HepG2 (cell line): ENCODE data around the gene ANKRD6.

ENCODE experiments used
- CTCF ChIP-seq: sonication (generic); formaldehyde crosslinking; IDR thresholded peaks from 2 replicates; pipeline ENCODE4 v1.5.0; 2020; ENCODE audit warnings: mild to moderate bottlenecking, missing genetic modification reagents, moderate library complexity
- EHMT2 ChIP-seq: fragments of 200-600 bp; sonication (generic); IDR thresholded peaks from 2 replicates; pipeline ENCODE4 v1.7.0; 2017; ENCODE audit warnings: antibody characterized with exemption, low read depth, low read length, borderline replicate concordance
- EZH2 ChIP-seq: conservative IDR thresholded peaks from 2 replicates; pipeline ENCODE4 v1.6.1; 2012; ENCODE audit warnings: mild to moderate bottlenecking, low read depth, low read length, moderate library complexity
- FOXP4 ChIP-seq: sonication (generic); formaldehyde crosslinking; IDR thresholded peaks from 2 replicates; pipeline ENCODE4 v1.4.0; 2020; ENCODE audit warnings: missing genetic modification reagents
- JUNB ChIP-seq: sonication (generic); formaldehyde crosslinking; IDR thresholded peaks from 2 replicates; pipeline ENCODE4 v1.8.0; 2022; ENCODE audit warnings: missing genetic modification reagents, mild to moderate bottlenecking, borderline replicate concordance
- USF2 ChIP-seq, 2 experiments: sonication (generic) in 1 of 2; formaldehyde crosslinking in 1 of 2; IDR thresholded peaks; 2 replicates each; pipeline versions ENCODE4 v1.5.1 to v1.6.1; 2011 to 2020; ENCODE audit warnings: borderline replicate concordance in 1 of 2, low read depth in 1 of 2, low read length in 1 of 2, mild to moderate bottlenecking in 1 of 2, missing genetic modification reagents in 1 of 2, moderate library complexity in 1 of 2

GRCh38 chr6:89488438-89488837 is 55.5 kb downstream of the ANKRD6 start:
- TF ChIP-seq JUNB (CRISPR knock-in tag) (no peak), USF2 (IDR thresholded peaks at IDR 0.05; ENCODE audit: low read depth, low read length) (no peak), USF2 (CRISPR knock-in tag; IDR thresholded peaks at IDR 0.05; ENCODE audit: borderline replicate concordance) (no peak), CTCF (CRISPR knock-in tag) (no peak), EZH2 (no peak), EHMT2 (no peak), FOXP4 (no peak)
